Panc1 (cell line): ENCODE results near the gene LRRC4. TPM values are rescaled to one million over a fixed set of nuclear protein-coding genes. Genes with fewer than 3 reads are reported as not detected.

Experiments used
- ATAC-seq: fragments of 200-7000 bp; cut with Tn5 transposase; 2 replicates; pipeline ENCODE4 v1.9.1; 2020; ENCODE audit warnings: mild to moderate bottlenecking, moderate library complexity
- BruUV-seq: library from RNA; stranded (reverse); fragments of 400-500 nt; replicated peaks from 2 replicates; lab custom pipeline; 2021; lab: Mats Ljungman, UMichigan
- CTCF ChIA-PET: fragments of 300-600 bp; sonication (Branson Sonifier 250); formaldehyde crosslinking; loops from one replicate; lab custom pipeline; 2022; ENCODE audit warnings: antibody characterized with exemption; lab: Charles Lee
- POLR2A ChIA-PET: fragments of 300-600 bp; sonication (Branson Sonifier 250); formaldehyde crosslinking; loops from one replicate; lab custom pipeline; 2022; ENCODE audit warnings: antibody characterized with exemption; lab: Charles Lee
- DNase-seq: peaks from one replicate; pipeline ENCODE4 v3.0.0-alpha.2; 2010; ENCODE audit warnings: low read depth, low spot score
- H3K27ac ChIP-seq: 2 replicates; pipeline ENCODE4 v1.5.1; 2011; ENCODE audit warnings: mild to moderate bottlenecking, low read length, inconsistent platforms
- H3K27me3 ChIP-seq: fragments of 200-500 bp; sonication (Bioruptor generic); 2 replicates; pipeline ENCODE4 v1.6.0; 2014; ENCODE audit warnings: low read length, inconsistent platforms; ENCODE audit not compliant: control insufficient read depth, insufficient read depth
- H3K36me3 ChIP-seq: fragments of 200-500 bp; sonication (Bioruptor generic); 2 replicates; pipeline ENCODE4 v1.5.1; 2014; ENCODE audit warnings: inconsistent platforms, mild to moderate bottlenecking, low read length, moderate library complexity; ENCODE audit not compliant: control insufficient read depth, insufficient read depth
- H3K4me1 ChIP-seq: 2 replicates; pipeline ENCODE4 v1.5.1; 2011; ENCODE audit warnings: inconsistent platforms, mild to moderate bottlenecking, low read length, moderate library complexity; ENCODE audit not compliant: control insufficient read depth, insufficient read depth
- H3K4me3 ChIP-seq, 2 experiments: 2 replicates each; pipeline ENCODE4 v1.5.1; 2011 to 2012; ENCODE audit warnings: low read depth in 2 of 2, low read length in 2 of 2, mild to moderate bottlenecking in 2 of 2, inconsistent platforms in 1 of 2, moderate library complexity in 1 of 2
- H3K9me3 ChIP-seq: fragments of 200-500 bp; sonication (Bioruptor generic); 2 replicates; pipeline ENCODE4 v1.5.1; 2014; ENCODE audit warnings: low read depth, mild to moderate bottlenecking, inconsistent platforms, low read length, moderate library complexity; ENCODE audit not compliant: control insufficient read depth, insufficient read depth
- CTCF ChIP-seq: fragments of 450-650 bp; IDR thresholded peaks from 2 replicates; pipeline ENCODE4 v1.5.1; 2017; ENCODE audit warnings: mild to moderate bottlenecking
- POLR2AphosphoS5 ChIP-seq: IDR thresholded peaks from 2 replicates; pipeline ENCODE4 v1.6.1; 2012; ENCODE audit warnings: mild to moderate bottlenecking, low read depth, low read length, moderate library complexity
- SIN3A ChIP-seq: IDR thresholded peaks from 2 replicates; pipeline ENCODE4 v1.6.1; 2012; ENCODE audit warnings: low read depth, mild to moderate bottlenecking, low read length, moderate library complexity, borderline replicate concordance; ENCODE audit not compliant: insufficient read depth
- TCF7L2 ChIP-seq: IDR thresholded peaks from 2 replicates; pipeline ENCODE4 v1.6.1; 2011; ENCODE audit warnings: mild to moderate bottlenecking, low read depth, low read length, inconsistent platforms
- in situ Hi-C: cut with HindIII; loops from 2 replicates; pipeline ENCODE4 v1.10.0; 2016; ENCODE audit warnings: low sequenced_read_pairs, low pct_unique_long_range_greater_than_20kb
- intact Hi-C: fragments of 100-400 bp; cut with micrococcal nuclease; formaldehyde crosslinking; loops from one replicate; pipeline ENCODE4 v1.10.0; 2022; ENCODE audit not compliant: unreplicated experiment
- total RNA-seq: library from RNA; stranded (reverse); gene quantifications from one replicate; pipeline ENCODE4 v1.2.1, GENCODE V29; 2021; ENCODE audit not compliant: unreplicated experiment
- TF ChIP-seq, protein P1 (sequence below), 2 experiments: IDR thresholded peaks; 2 replicates each; pipeline ENCODE4 v1.6.1; 2011 to 2012; ENCODE audit warnings: low read depth in 2 of 2, control low read depth in 1 of 2, low read length in 1 of 2, mild to moderate bottlenecking in 1 of 2, moderate library complexity in 1 of 2; ENCODE audit not compliant: insufficient read depth in 1 of 2

LRRC4 gene
- total RNA-seq, 1 experiment from 2014 or later = not detected

- no TSS peak for BruUV-seq
- Histone ChIP-seq H3K36me3 (no peaks in the 10 kb centered on the region), H3K4me3 (no peak overlapping the region), H3K4me1 (no peaks in the 10 kb centered on the region), H3K27me3 (no peaks in the 10 kb centered on the region), H3K27ac (no peak overlapping the region), H3K9me3 (no peaks in the 10 kb centered on the region; the same call in 1 of the 2 replicates)
- DNase-seq (no peak), ATAC-seq (no peak)
- in situ Hi-C loops = no loop called here
- intact Hi-C loops = no loop called here
- POLR2A ChIA-PET = no interaction called here
- no peak for TF ChIP-seq TCF7L2
- no peak for TF ChIP-seq CTCF
- TF ChIP-seq SIN3A = no peak
- TF ChIP-seq POLR2AphosphoS5 = no peak
- TF ChIP-seq, protein P1, sequence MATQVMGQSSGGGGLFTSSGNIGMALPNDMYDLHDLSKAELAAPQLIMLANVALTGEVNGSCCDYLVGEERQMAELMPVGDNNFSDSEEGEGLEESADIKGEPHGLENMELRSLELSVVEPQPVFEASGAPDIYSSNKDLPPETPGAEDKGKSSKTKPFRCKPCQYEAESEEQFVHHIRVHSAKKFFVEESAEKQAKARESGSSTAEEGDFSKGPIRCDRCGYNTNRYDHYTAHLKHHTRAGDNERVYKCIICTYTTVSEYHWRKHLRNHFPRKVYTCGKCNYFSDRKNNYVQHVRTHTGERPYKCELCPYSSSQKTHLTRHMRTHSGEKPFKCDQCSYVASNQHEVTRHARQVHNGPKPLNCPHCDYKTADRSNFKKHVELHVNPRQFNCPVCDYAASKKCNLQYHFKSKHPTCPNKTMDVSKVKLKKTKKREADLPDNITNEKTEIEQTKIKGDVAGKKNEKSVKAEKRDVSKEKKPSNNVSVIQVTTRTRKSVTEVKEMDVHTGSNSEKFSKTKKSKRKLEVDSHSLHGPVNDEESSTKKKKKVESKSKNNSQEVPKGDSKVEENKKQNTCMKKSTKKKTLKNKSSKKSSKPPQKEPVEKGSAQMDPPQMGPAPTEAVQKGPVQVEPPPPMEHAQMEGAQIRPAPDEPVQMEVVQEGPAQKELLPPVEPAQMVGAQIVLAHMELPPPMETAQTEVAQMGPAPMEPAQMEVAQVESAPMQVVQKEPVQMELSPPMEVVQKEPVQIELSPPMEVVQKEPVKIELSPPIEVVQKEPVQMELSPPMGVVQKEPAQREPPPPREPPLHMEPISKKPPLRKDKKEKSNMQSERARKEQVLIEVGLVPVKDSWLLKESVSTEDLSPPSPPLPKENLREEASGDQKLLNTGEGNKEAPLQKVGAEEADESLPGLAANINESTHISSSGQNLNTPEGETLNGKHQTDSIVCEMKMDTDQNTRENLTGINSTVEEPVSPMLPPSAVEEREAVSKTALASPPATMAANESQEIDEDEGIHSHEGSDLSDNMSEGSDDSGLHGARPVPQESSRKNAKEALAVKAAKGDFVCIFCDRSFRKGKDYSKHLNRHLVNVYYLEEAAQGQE (IDR thresholded peaks at IDR 0.05; ENCODE audit: insufficient read depth in 1 of 2, low read depth in 2 of 2, low read length in 1 of 2) = no peak
- CTCF ChIA-PET = no interaction called here
These were observed 52.0 kb downstream of the LRRC4 start for GRCh38 chr7:127979113-127979727.

GRCh38 chr7:127978421-127978820 lies 52.8 kb downstream of the LRRC4 start:
- no TSS peak for BruUV-seq
- POLR2A ChIA-PET = no interaction called here

More at GRCh38 chr7:127978421-127978820, 52.8 kb downstream of the LRRC4 start:
- Histone ChIP-seq H3K27ac (no peak overlapping the region), H3K9me3 (no peaks in the 10 kb centered on the region; the same call in 1 of the 2 replicates), H3K36me3 (no peaks in the 10 kb centered on the region), H3K27me3 (no peaks in the 10 kb centered on the region), H3K4me1 (no peaks in the 10 kb centered on the region), H3K4me3 (no peak overlapping the region)
- CTCF ChIA-PET = no interaction called here
- intact Hi-C loops = no loop called here
- in situ Hi-C loops = no loop called here
- ATAC-seq = no peak
- TF ChIP-seq, protein P1 (IDR thresholded peaks at IDR 0.05; ENCODE audit: insufficient read depth in 1 of 2, low read depth in 2 of 2, low read length in 1 of 2) = no peak
- TF ChIP-seq CTCF (no peak), SIN3A (no peak)
- DNase-seq = no peak
